A549 (cell line): Measurements from ENCODE around the gene IGF2BP3. TPM values are rescaled to one million over a fixed set of nuclear protein-coding genes. Genes with fewer than 3 reads are reported as not detected.
A peak's percentile ranks its signal among the peaks of the same experiment; 100 is the strongest.

Experiments
- ATAC-seq, 2 experiments: fragments of 200-7000 bp in 1 of 2; fragments of >200 bp in 1 of 2; cut with Nextera tagmentation in 1 of 2; cut with Tn5 transposase in 1 of 2; 3 replicates each; pipeline versions ENCODE4 v1.8.0 to v1.9.1; 2018 to 2020; ENCODE audit warnings: mild to moderate bottlenecking in 1 of 2, moderate library complexity in 1 of 2
- CTCF ChIA-PET: fragments of 300-600 bp; sonication (Branson Sonifier 250); formaldehyde crosslinking; extraction: SDS; loops from one replicate; lab custom pipeline; 2021; ENCODE audit warnings: antibody characterized with exemption, inconsistent platforms; lab: Yijun Ruan, JAX
- POLR2A ChIA-PET: fragments of 350-600 bp; formaldehyde crosslinking; extraction: SDS; loops from one replicate; lab custom pipeline; 2021; ENCODE audit warnings: antibody characterized with exemption, inconsistent platforms; lab: Yijun Ruan, JAX
- DNase-seq, 2 experiments: peaks; one replicate each; pipeline versions ENCODE4 v3.0.0 to v3.0.0-alpha.2; 2011 to 2016; ENCODE audit warnings: low read depth in 1 of 2, low spot score in 1 of 2
- FAIRE-seq: peaks from 2 replicates; lab custom pipeline; 2011; peaks lifted over from hg19 to GRCh38; lab: Jason Lieb, UNC
- H3K27ac ChIP-seq, 2 experiments: fragments of >200 bp; sonication (Bioruptor Twin); formaldehyde crosslinking; 3 replicates each; pipeline ENCODE4 v1.5.1; 2016 to 2017
- H3K4me1 ChIP-seq: fragments of >200 bp; sonication (Bioruptor Twin); formaldehyde crosslinking; 3 replicates; pipeline ENCODE4 v1.6.1; 2016
- H3K4me2 ChIP-seq: fragments of >200 bp; sonication (Bioruptor Twin); formaldehyde crosslinking; 3 replicates; pipeline ENCODE4 v1.6.1; 2016
- H3K4me3 ChIP-seq: fragments of >200 bp; sonication (Bioruptor Twin); formaldehyde crosslinking; 3 replicates; pipeline ENCODE4 v1.5.1; 2016
- H3K9me3 ChIP-seq: fragments of >200 bp; sonication (Bioruptor Twin); formaldehyde crosslinking; 3 replicates; pipeline ENCODE4 v1.6.1; 2016
- BHLHE40 ChIP-seq: IDR thresholded peaks from 2 replicates; pipeline ENCODE4 v1.6.1; 2012; ENCODE audit warnings: low read depth, low read length, inconsistent platforms
- CBX8 ChIP-seq: fragments of 200-600 bp; sonication (generic); IDR thresholded peaks from 2 replicates; pipeline ENCODE4 v1.6.1; 2016
- CEBPB ChIP-seq, 2 experiments: fragments of >200 bp in 1 of 2; sonication (Bioruptor Twin) in 1 of 2; formaldehyde crosslinking in 1 of 2; IDR thresholded peaks; 2 replicates each; pipeline ENCODE4 v1.6.1; 2012 to 2016
- CHD4 ChIP-seq: fragments of 200-600 bp; sonication (generic); IDR thresholded peaks from 2 replicates; pipeline ENCODE4 v1.6.1; 2016; ENCODE audit warnings: antibody characterized with exemption, mild to moderate bottlenecking, borderline replicate concordance
- EP300 ChIP-seq, 2 experiments: fragments of >200 bp; sonication (Bioruptor Twin); formaldehyde crosslinking; IDR thresholded peaks; 2 replicates in 1 of 2; 3 replicates in 1 of 2; pipeline ENCODE4 v1.6.1; 2016 to 2017
- FOSB ChIP-seq: fragments of 250-450 bp; sonication (Bioruptor Pico); IDR thresholded peaks from 2 replicates; pipeline ENCODE4 v1.5.0; 2020; ENCODE audit warnings: mild to moderate bottlenecking, moderate library complexity
- HEYL ChIP-seq: fragments of 250-450 bp; sonication (Bioruptor Pico); IDR thresholded peaks from 2 replicates; pipeline ENCODE4 v1.8.0; 2021; ENCODE audit warnings: mild to moderate bottlenecking, moderate library complexity
- HOXA7 ChIP-seq: fragments of 250-450 bp; sonication (Bioruptor Pico); IDR thresholded peaks from 2 replicates; pipeline ENCODE4 v1.5.0; 2020; ENCODE audit warnings: mild to moderate bottlenecking, moderate library complexity
- MYC ChIP-seq: IDR thresholded peaks from 2 replicates; pipeline ENCODE4 v1.6.1; 2012; ENCODE audit warnings: mild to moderate bottlenecking, inconsistent platforms, low read length, improper control_type of control experiment, borderline replicate concordance
- NFE2L2 ChIP-seq: fragments of 150-350 bp; conservative IDR thresholded peaks from 2 replicates; pipeline ENCODE4 v1.6.1; 2014; ENCODE audit warnings: low read length
- PHF8 ChIP-seq: fragments of 200-600 bp; sonication (generic); IDR thresholded peaks from 2 replicates; pipeline ENCODE4 v1.6.1; 2016; ENCODE audit warnings: low read depth, mild to moderate bottlenecking, antibody characterized with exemption, moderate library complexity, borderline replicate concordance
- POLR2A ChIP-seq: IDR thresholded peaks from 2 replicates; pipeline ENCODE4 v1.6.1; 2012; ENCODE audit warnings: mild to moderate bottlenecking, low read length
- RCOR1 ChIP-seq: fragments of 150-350 bp; IDR thresholded peaks from 2 replicates; pipeline ENCODE4 v1.6.1; 2014; ENCODE audit warnings: antibody characterized with exemption, low read length, low read depth
- RNF2 ChIP-seq: fragments of 200-600 bp; sonication (generic); IDR thresholded peaks from 2 replicates; pipeline ENCODE4 v1.6.1; 2016; ENCODE audit warnings: low read depth, mild to moderate bottlenecking, antibody characterized with exemption, moderate library complexity, borderline replicate concordance
- SMC3 ChIP-seq: fragments of >200 bp; sonication (Bioruptor Twin); formaldehyde crosslinking; IDR thresholded peaks from 3 replicates; pipeline ENCODE4 v1.6.1; 2018; ENCODE audit warnings: inconsistent platforms
- TFCP2L1 ChIP-seq: fragments of 250-450 bp; sonication (Bioruptor Pico); IDR thresholded peaks from 2 replicates; pipeline ENCODE4 v1.5.0; 2021; ENCODE audit warnings: mild to moderate bottlenecking
- TP53 ChIP-seq: fragments of 250-450 bp; sonication (Bioruptor Pico); IDR thresholded peaks from 2 replicates; pipeline ENCODE4 v1.5.0; 2021; ENCODE audit warnings: mild to moderate bottlenecking, moderate library complexity
- ZC3H11A ChIP-seq: fragments of 450-650 bp; IDR thresholded peaks from 2 replicates; pipeline ENCODE4 v1.6.1; 2014; ENCODE audit warnings: antibody characterized with exemption, mild to moderate bottlenecking
- ZFP36 ChIP-seq: fragments of 450-650 bp; IDR thresholded peaks from 2 replicates; pipeline ENCODE4 v1.6.1; 2014; ENCODE audit warnings: borderline replicate concordance; ENCODE audit not compliant: partially characterized antibody
- ZSCAN20 ChIP-seq: fragments of 250-450 bp; sonication (Bioruptor Pico); IDR thresholded peaks from 2 replicates; pipeline ENCODE4 v1.8.0; 2022; ENCODE audit warnings: mild to moderate bottlenecking, moderate library complexity
- WGBS: methylation state at CpG from one replicate; pipeline ENCODE4 v1.1.6; 2017; ENCODE audit errors: missing lambda C conversion rate; 5-methylcytosine and 5-hydroxymethylcytosine counted together
- polyA plus RNA-seq, 4 experiments: library from polyadenylated mRNA; depleted of rRNA in 3 of 4; stranded (reverse); fragments of >200 nt; fragmentation: RNase III in 1 of 4; extraction: RNeasy Plus Mini Kit Qiagen cat#74134 plus additional on column Dnase treatment in 1 of 4; gene quantifications; 2 replicates in 3 of 4; 3 replicates in 1 of 4; pipeline ENCODE4 v1.2.3, GENCODE V29; 2011 to 2017
- TF ChIP-seq, protein P1 (sequence below): fragments of >200 bp; sonication (Bioruptor Twin); formaldehyde crosslinking; IDR thresholded peaks from 2 replicates; pipeline ENCODE4 v1.6.1; 2016
- TF ChIP-seq, protein P2 (sequence below): fragments of 250-450 bp; sonication (Bioruptor Pico); IDR thresholded peaks from 2 replicates; pipeline ENCODE4 v1.5.0; 2020; ENCODE audit warnings: low read depth, mild to moderate bottlenecking, moderate library complexity
- TF ChIP-seq, protein P3 (sequence below): fragments of >200 bp; sonication (Bioruptor Twin); formaldehyde crosslinking; IDR thresholded peaks from 3 replicates; pipeline ENCODE4 v1.6.1; 2016
- TF ChIP-seq, protein P4 (sequence below): fragments of >200 bp; sonication (Bioruptor Twin); formaldehyde crosslinking; IDR thresholded peaks from 3 replicates; pipeline ENCODE4 v1.5.1; 2016
- TF ChIP-seq, protein P5 (sequence below): fragments of 250-450 bp; sonication (Bioruptor Pico); IDR thresholded peaks from 2 replicates; pipeline ENCODE4 v1.5.0; 2021; ENCODE audit warnings: mild to moderate bottlenecking, moderate library complexity, borderline replicate concordance

The IGF2BP3 gene
- polyA plus RNA-seq, 2 of the 4 experiments (the other 2 are of a cell fraction) = 26.7 to 62.0 TPM

DNA sequence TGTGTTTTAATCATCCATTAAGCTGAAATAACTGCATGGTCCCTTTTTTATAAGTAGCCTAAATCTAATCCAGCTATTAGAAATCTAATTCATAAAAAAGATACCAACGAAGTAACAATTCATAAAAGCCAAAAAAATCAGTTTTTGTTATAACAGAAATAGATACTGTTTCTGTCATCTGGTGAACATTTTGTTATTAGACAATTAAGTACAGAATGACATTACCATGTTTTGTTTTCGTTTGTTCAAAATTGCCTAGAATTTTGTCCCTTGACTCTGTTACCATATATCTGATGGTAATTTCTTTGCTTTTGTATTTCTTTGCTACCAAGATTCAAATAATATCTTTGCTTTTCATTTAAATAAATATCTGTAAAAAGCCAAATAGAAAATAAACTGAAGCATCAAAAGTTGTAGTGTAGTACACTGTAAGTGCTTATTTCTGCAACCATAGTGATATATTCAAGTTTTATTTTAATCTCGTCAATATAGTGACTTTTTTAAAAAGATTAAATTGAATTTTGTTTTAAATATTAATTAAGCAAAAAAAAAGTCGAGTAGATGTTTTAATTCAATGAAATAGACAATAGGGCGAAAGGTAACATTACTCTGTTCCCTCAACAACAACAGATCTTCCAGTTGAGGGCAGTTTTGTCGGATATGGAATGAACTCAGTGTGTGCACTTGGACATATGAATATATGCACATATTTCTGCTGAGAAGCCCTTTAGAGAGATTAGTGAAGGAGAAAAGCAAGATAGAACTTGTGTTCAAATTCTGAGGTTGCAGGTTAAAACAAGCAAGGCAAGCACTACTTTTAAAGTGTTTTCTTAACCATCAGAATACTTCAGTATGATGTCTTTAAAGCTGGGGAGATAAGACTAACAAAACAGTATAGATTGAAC is 7.9 kb upstream of the IGF2BP3 start:
- CTCF ChIA-PET = interaction anchor here (1.1 to 1.5 kb wide), 4 partner anchors 42 to 206 kb away, joined by 3 to 6 read pairs (median 4); no protein-coding TSS in a partner anchor
- Histone ChIP-seq H3K4me1 (peaks cover 26% of the 10 kb centered on the region), H3K4me3 (no peak overlapping the region), H3K4me2 (peak overlapping the region; percentile 15; the same call in 1 of the 3 replicates), H3K9me3 (no peaks in the 10 kb centered on the region), H3K27ac (no peak overlapping the region)
- no peak for FAIRE-seq
- WGBS = 61% methylated on average over 6 of the region's 6 CpGs
- no peak for TF ChIP-seq BHLHE40
- TF ChIP-seq TFCP2L1 (CRISPR knock-in tag) = no peak
- TF ChIP-seq POLR2A = no peak
- no peak for TF ChIP-seq TP53 (CRISPR knock-in tag)
- no peak for TF ChIP-seq PHF8
- TF ChIP-seq, protein P1, sequence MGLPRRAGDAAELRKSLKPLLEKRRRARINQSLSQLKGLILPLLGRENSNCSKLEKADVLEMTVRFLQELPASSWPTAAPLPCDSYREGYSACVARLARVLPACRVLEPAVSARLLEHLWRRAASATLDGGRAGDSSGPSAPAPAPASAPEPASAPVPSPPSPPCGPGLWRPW = no peak
- no peak for TF ChIP-seq HOXA7 (CRISPR knock-in tag)
- no peak for TF ChIP-seq ZSCAN20 (CRISPR knock-in tag)
- TF ChIP-seq ZC3H11A = no peak
- DNase-seq = no peak
- POLR2A ChIA-PET = no interaction called here
- ATAC-seq = no peak

DNA sequence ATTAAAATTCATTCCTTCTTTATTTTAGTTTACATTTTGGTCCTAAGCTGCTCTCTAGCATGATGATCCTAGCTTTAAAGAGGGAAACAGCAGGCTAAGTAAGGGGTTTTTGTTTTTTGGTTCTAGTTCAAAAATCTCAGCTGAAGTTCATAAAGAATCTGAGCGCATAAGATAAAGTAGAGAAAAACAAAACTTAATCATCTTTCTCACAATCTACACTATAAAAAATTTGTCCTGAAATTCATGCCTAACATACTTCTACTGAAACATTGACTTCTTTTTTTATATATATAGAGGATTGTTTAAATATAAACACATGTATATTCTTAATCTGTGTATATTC is 6.8 kb upstream of the IGF2BP3 start:
- Histone ChIP-seq H3K4me2 (peak overlapping the region; percentile 89; the same call in 2 of the 3 replicates), H3K9me3 (no peaks in the 10 kb centered on the region), H3K27ac (no peak overlapping the region), H3K4me3 (no peak overlapping the region), H3K4me1 (peaks cover 34% of the 10 kb centered on the region)
- TF ChIP-seq CHD4 (no peak), MYC (no peak), CBX8 (no peak), TFCP2L1 (CRISPR knock-in tag) (no peak), HOXA7 (CRISPR knock-in tag) (no peak), SMC3 (no peak), HEYL (no peak), CEBPB (IDR thresholded peaks at IDR 0.05) (no peak), NFE2L2 (no peak), RCOR1 (no peak), POLR2A (no peak), FOSB (CRISPR knock-in tag) (no peak), ZC3H11A (no peak), RNF2 (no peak), ZFP36 (no peak), EP300 (IDR thresholded peaks at IDR 0.05) (no peak)
- TF ChIP-seq, protein P2, sequence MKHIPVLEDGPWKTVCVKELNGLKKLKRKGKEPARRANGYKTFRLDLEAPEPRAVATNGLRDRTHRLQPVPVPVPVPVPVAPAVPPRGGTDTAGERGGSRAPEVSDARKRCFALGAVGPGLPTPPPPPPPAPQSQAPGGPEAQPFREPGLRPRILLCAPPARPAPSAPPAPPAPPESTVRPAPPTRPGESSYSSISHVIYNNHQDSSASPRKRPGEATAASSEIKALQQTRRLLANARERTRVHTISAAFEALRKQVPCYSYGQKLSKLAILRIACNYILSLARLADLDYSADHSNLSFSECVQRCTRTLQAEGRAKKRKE (CRISPR knock-in tag) = no peak
- TF ChIP-seq, protein P3, sequence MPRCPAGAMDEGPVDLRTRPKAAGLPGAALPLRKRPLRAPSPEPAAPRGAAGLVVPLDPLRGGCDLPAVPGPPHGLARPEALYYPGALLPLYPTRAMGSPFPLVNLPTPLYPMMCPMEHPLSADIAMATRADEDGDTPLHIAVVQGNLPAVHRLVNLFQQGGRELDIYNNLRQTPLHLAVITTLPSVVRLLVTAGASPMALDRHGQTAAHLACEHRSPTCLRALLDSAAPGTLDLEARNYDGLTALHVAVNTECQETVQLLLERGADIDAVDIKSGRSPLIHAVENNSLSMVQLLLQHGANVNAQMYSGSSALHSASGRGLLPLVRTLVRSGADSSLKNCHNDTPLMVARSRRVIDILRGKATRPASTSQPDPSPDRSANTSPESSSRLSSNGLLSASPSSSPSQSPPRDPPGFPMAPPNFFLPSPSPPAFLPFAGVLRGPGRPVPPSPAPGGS = no peak
- TF ChIP-seq, protein P4, sequence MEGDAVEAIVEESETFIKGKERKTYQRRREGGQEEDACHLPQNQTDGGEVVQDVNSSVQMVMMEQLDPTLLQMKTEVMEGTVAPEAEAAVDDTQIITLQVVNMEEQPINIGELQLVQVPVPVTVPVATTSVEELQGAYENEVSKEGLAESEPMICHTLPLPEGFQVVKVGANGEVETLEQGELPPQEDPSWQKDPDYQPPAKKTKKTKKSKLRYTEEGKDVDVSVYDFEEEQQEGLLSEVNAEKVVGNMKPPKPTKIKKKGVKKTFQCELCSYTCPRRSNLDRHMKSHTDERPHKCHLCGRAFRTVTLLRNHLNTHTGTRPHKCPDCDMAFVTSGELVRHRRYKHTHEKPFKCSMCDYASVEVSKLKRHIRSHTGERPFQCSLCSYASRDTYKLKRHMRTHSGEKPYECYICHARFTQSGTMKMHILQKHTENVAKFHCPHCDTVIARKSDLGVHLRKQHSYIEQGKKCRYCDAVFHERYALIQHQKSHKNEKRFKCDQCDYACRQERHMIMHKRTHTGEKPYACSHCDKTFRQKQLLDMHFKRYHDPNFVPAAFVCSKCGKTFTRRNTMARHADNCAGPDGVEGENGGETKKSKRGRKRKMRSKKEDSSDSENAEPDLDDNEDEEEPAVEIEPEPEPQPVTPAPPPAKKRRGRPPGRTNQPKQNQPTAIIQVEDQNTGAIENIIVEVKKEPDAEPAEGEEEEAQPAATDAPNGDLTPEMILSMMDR = no peak
- TF ChIP-seq, protein P5, sequence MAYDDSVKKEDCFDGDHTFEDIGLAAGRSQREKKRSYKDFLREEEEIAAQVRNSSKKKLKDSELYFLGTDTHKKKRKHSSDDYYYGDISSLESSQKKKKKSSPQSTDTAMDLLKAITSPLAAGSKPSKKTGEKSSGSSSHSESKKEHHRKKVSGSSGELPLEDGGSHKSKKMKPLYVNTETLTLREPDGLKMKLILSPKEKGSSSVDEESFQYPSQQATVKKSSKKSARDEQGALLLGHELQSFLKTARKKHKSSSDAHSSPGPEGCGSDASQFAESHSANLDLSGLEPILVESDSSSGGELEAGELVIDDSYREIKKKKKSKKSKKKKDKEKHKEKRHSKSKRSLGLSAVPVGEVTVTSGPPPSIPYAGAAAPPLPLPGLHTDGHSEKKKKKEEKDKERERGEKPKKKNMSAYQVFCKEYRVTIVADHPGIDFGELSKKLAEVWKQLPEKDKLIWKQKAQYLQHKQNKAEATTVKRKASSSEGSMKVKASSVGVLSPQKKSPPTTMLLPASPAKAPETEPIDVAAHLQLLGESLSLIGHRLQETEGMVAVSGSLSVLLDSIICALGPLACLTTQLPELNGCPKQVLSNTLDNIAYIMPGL = no peak
- ATAC-seq (no peak), FAIRE-seq (no peak), DNase-seq (no peak)
- POLR2A ChIA-PET = interaction anchor here (0.7 kb wide), 1 partner anchor 16 kb away, joined by 3 read pairs; no protein-coding TSS in a partner anchor
- CTCF ChIA-PET = interaction anchor here (1.1 kb wide), 1 partner anchor 205 kb away, joined by 3 read pairs; no protein-coding TSS in a partner anchor
- WGBS = 93% methylated on average over 1 of the region's 1 CpG
